Neural cell (in vitro differentiated cells): ENCODE measurements around the gene RELT. TPM values are rescaled to one million over a fixed set of nuclear protein-coding genes. Genes with fewer than 3 reads are reported as not detected.

ENCODE experiments used
- H2AFZ ChIP-seq: fragments of 200-600, 300-800 bp; sonication (generic), shearing (Covaris generic); 2 replicates; pipeline ENCODE4 v1.6.0; 2014; ENCODE audit warnings: low read depth, mild to moderate bottlenecking, antibody characterized with exemption, low read length, moderate library complexity
- H3F3A ChIP-seq: fragments of 200-600 bp; shearing (Covaris generic); 2 replicates; pipeline ENCODE4 v1.6.1; 2016; ENCODE audit warnings: mild to moderate bottlenecking, moderate library complexity, mixed read lengths, antibody characterized with exemption, low read length; ENCODE audit not compliant: insufficient read depth, poor library complexity, severe bottlenecking
- H3K27ac ChIP-seq: fragments of 200-600, 300-800 bp; sonication (generic), shearing (Covaris generic); 2 replicates; pipeline ENCODE4 v1.5.1; 2014; ENCODE audit warnings: mild to moderate bottlenecking, low read length, moderate library complexity
- H3K27me3 ChIP-seq: fragments of 300-800, 200-600 bp; sonication (generic), shearing (Covaris generic); 2 replicates; pipeline ENCODE4 v1.6.0; 2014; ENCODE audit warnings: mild to moderate bottlenecking, low read depth, low read length, moderate library complexity; ENCODE audit not compliant: insufficient read depth
- H3K36me3 ChIP-seq: fragments of 300-800, 200-600 bp; sonication (generic), shearing (Covaris generic); 2 replicates; pipeline ENCODE4 v1.5.1; 2014; ENCODE audit warnings: mild to moderate bottlenecking, antibody characterized with exemption, low read length, moderate library complexity; ENCODE audit not compliant: insufficient read depth
- H3K4me2 ChIP-seq: fragments of 300-800, 200-600 bp; sonication (generic), shearing (Covaris generic); 2 replicates; pipeline ENCODE4 v1.6.0; 2014; ENCODE audit warnings: mild to moderate bottlenecking, low read length
- H3K4me3 ChIP-seq: fragments of 300-800, 200-600 bp; sonication (generic), shearing (Covaris generic); 2 replicates; pipeline ENCODE4 v1.5.1; 2014; ENCODE audit warnings: mild to moderate bottlenecking, low read length, moderate library complexity
- H3K79me2 ChIP-seq: fragments of 200-600 bp; shearing (Covaris generic); replicated peaks from 2 replicates; pipeline ENCODE4 v1.6.0; 2014; ENCODE audit warnings: mild to moderate bottlenecking, low read length, moderate library complexity; ENCODE audit not compliant: insufficient read depth
- H3K9ac ChIP-seq: fragments of 300-800, 200-600 bp; sonication (generic), shearing (Covaris generic); 2 replicates; pipeline ENCODE4 v1.6.1; 2016; ENCODE audit warnings: mild to moderate bottlenecking, low read length, mixed read lengths
- H3K9me2 ChIP-seq: fragments of 200-600 bp; shearing (Covaris generic); 2 replicates; pipeline ENCODE4 v1.6.1; 2016; ENCODE audit warnings: mild to moderate bottlenecking, low read length, mixed read lengths; ENCODE audit not compliant: insufficient read depth
- H3K9me3 ChIP-seq: fragments of 200-600, 300-800 bp; sonication (generic), shearing (Covaris generic); 2 replicates; pipeline ENCODE4 v1.6.1; 2016; ENCODE audit warnings: mild to moderate bottlenecking, mixed run types, low read length, moderate library complexity, mixed read lengths
- H4K20me1 ChIP-seq: fragments of 200-600 bp; shearing (Covaris generic); 2 replicates; pipeline ENCODE4 v1.6.1; 2016; ENCODE audit warnings: mild to moderate bottlenecking, mixed run types; ENCODE audit not compliant: insufficient read depth
- CTCF ChIP-seq: fragments of 450-650 bp; IDR thresholded peaks from 2 replicates; pipeline ENCODE4 v1.5.1; 2014; ENCODE audit warnings: antibody characterized with exemption, mild to moderate bottlenecking, moderate library complexity; ENCODE audit not compliant: poor library complexity, severe bottlenecking
- EP300 ChIP-seq: fragments of 450-650 bp; conservative IDR thresholded peaks from 2 replicates; pipeline ENCODE4 v1.6.1; 2014; ENCODE audit warnings: antibody characterized with exemption, mild to moderate bottlenecking, moderate library complexity; ENCODE audit not compliant: poor library complexity, severe bottlenecking
- EZH2 ChIP-seq: fragments of 200-600, 300-800 bp; shearing (Covaris generic), sonication (generic); IDR thresholded peaks from 2 replicates; pipeline ENCODE4 v1.6.1; 2014; ENCODE audit warnings: antibody characterized with exemption, low read length, borderline replicate concordance, mild to moderate bottlenecking; ENCODE audit not compliant: insufficient read depth, poor library complexity, severe bottlenecking
- MXI1 ChIP-seq: fragments of 450-650 bp; conservative IDR thresholded peaks from 2 replicates; pipeline ENCODE4 v1.6.1; 2014; ENCODE audit warnings: antibody characterized with exemption, mild to moderate bottlenecking; ENCODE audit not compliant: poor library complexity, severe bottlenecking
- POLR2AphosphoS5 ChIP-seq: IDR thresholded peaks from 2 replicates; pipeline ENCODE4 v1.6.1; 2012
- RAD21 ChIP-seq: fragments of 450-650 bp; conservative IDR thresholded peaks from 2 replicates; pipeline ENCODE4 v1.6.1; 2014; ENCODE audit warnings: antibody characterized with exemption, mild to moderate bottlenecking, moderate library complexity
- REST ChIP-seq: IDR thresholded peaks from 2 replicates; pipeline ENCODE4 v1.6.1; 2012; ENCODE audit warnings: borderline replicate concordance
- SMC3 ChIP-seq: fragments of 450-650 bp; conservative IDR thresholded peaks from 2 replicates; pipeline ENCODE4 v1.6.1; 2014; ENCODE audit warnings: antibody characterized with exemption, mild to moderate bottlenecking, moderate library complexity; ENCODE audit not compliant: poor library complexity
- TAF1 ChIP-seq: IDR thresholded peaks from 2 replicates; pipeline ENCODE4 v1.6.1; 2012; ENCODE audit warnings: low read depth
- polyA plus RNA-seq: library from polyadenylated mRNA; depleted of rRNA; stranded (reverse); fragments of >200 nt; gene quantifications from 2 replicates; pipeline ENCODE4 v1.2.3, GENCODE V29; 2014

Gene RELT
- polyA plus RNA-seq, 1 donor from 2014 or later = 12.4 TPM

- no peak overlapping the region for H3K9ac ChIP-seq
- no peaks in the 10 kb centered on the region for H3K27me3 ChIP-seq
- TF ChIP-seq MXI1 (no peak), TAF1 (no peak), SMC3 (no peak), EP300 (no peak), POLR2AphosphoS5 (no peak), RAD21 (no peak), REST (no peak), CTCF (no peak), EZH2 (no peak)
- H3K4me2 ChIP-seq = no peak overlapping the region
- no peaks in the 10 kb centered on the region for H3K9me2 ChIP-seq
- H4K20me1 ChIP-seq = no peaks in the 10 kb centered on the region
- H2AFZ ChIP-seq = no peak overlapping the region
- no peaks in the 10 kb centered on the region for H3K79me2 ChIP-seq
- H3K27ac ChIP-seq = no peak overlapping the region
- H3K36me3 ChIP-seq = no peaks in the 10 kb centered on the region
- H3K4me3 ChIP-seq = no peak overlapping the region
- no peaks in the 10 kb centered on the region for H3K9me3 ChIP-seq
- no peaks in the 10 kb centered on the region for H3F3A ChIP-seq
Measured at GRCh38 chr11:73363147-73363546, 13.1 kb upstream of the RELT start.

- no peak overlapping the region for H3K9ac ChIP-seq
- no peaks in the 10 kb centered on the region for H3K27me3 ChIP-seq
- H3K9me3 ChIP-seq = no peaks in the 10 kb centered on the region
- no peak overlapping the region for H3K27ac ChIP-seq
- no peaks in the 10 kb centered on the region for H3K9me2 ChIP-seq
- H3F3A ChIP-seq = no peaks in the 10 kb centered on the region
- no peak overlapping the region for H3K4me2 ChIP-seq
- H3K4me3 ChIP-seq = no peak overlapping the region
- H2AFZ ChIP-seq = no peak overlapping the region
- H3K79me2 ChIP-seq = no peaks in the 10 kb centered on the region
- TF ChIP-seq TAF1 (no peak), POLR2AphosphoS5 (no peak), RAD21 (no peak), SMC3 (no peak), MXI1 (no peak), CTCF (no peak), REST (no peak), EP300 (no peak), EZH2 (no peak)
- no peaks in the 10 kb centered on the region for H3K36me3 ChIP-seq
- no peaks in the 10 kb centered on the region for H4K20me1 ChIP-seq
Measured at GRCh38 chr11:73365352-73366264, 10.6 kb upstream of the RELT start.
